Measurements from ENCODE around the gene NUDT22.

The NUDT22 gene

GRCh38 chr11:64227405-64227956, 1.4 kb downstream of the NUDT22 start:
- DNase-seq (ENCODE audit: low read depth, low spot score): no peak

GRCh38 chr11:64229090-64229743, 3.1 kb downstream of the NUDT22 start:
- DNase-seq (ENCODE audit: low read depth, low spot score): no peak

GRCh38 chr11:64229744-64230170, 3.7 kb downstream of the NUDT22 start:
- DNase-seq (ENCODE audit: low read depth, low spot score): no peak

- no peak for DNase-seq (ENCODE audit: low read depth, low spot score)
Measured at GRCh38 chr11:64230171-64230984, 4.3 kb downstream of the NUDT22 start, which contains the start of gene DNAJC4. TSS of gene DNAJC4 (plus strand) at chr11:64230548. CDS start at chr11:64230855, 307 bp downstream.

- DNase-seq (ENCODE audit: low read depth, low spot score): no peak
Measured at GRCh38 chr11:64230985-64231365, 4.9 kb downstream of the NUDT22 start.

GRCh38 chr11:64231546-64231945, 5.5 kb downstream of the NUDT22 start:
- no peak for DNase-seq (ENCODE audit: low read depth, low spot score)

GRCh38 chr11:64232182-64232966, 6.3 kb downstream of the NUDT22 start:
- no peak for DNase-seq (ENCODE audit: low read depth, low spot score)

- DNase-seq (ENCODE audit: low read depth, low spot score): no peak
Measured at GRCh38 chr11:64232967-64233315, 6.9 kb downstream of the NUDT22 start.

GRCh38 chr11:64233913-64234586, 8.0 kb downstream of the NUDT22 start, which contains the start of gene VEGFB:
TSS of gene VEGFB (plus strand) at chr11:64234584. CDS start at chr11:64234834, 250 bp downstream.
- no peak for DNase-seq (ENCODE audit: low read depth, low spot score)

GRCh38 chr11:64234647-64235379, 8.7 kb downstream of the NUDT22 start:
- no peak for DNase-seq (ENCODE audit: low read depth, low spot score)

GRCh38 chr11:64235437-64236161, 9.5 kb downstream of the NUDT22 start:
- DNase-seq (ENCODE audit: low read depth, low spot score): no peak

GRCh38 chr11:64237484-64237951, 11.4 kb downstream of the NUDT22 start:
- DNase-seq (ENCODE audit: low read depth, low spot score): no peak

GRCh38 chr11:64238076-64238475, 12.0 kb downstream of the NUDT22 start:
- DNase-seq (ENCODE audit: low read depth, low spot score): no peak

- no peak for DNase-seq (ENCODE audit: low read depth, low spot score)
Measured at GRCh38 chr11:64238999-64239398, 12.9 kb downstream of the NUDT22 start.

- DNase-seq (ENCODE audit: low read depth, low spot score): no peak
Measured at GRCh38 chr11:64239662-64240434, 13.8 kb downstream of the NUDT22 start.

- DNase-seq (ENCODE audit: low read depth, low spot score): no peak
Measured at GRCh38 chr11:64240435-64241240, 14.6 kb downstream of the NUDT22 start, which contains the start of gene FKBP2. TSS of gene FKBP2 (plus strand) at chr11:64241095. CDS start at chr11:64242388, 1,293 bp downstream.

GRCh38 chr11:64241241-64241490, 15.1 kb downstream of the NUDT22 start:
- DNase-seq (ENCODE audit: low read depth, low spot score): no peak

Measured in iPS DF 19.7 (cell line).